ENCODE results near the gene ZRANB3.

ZRANB3 gene

DNA sequence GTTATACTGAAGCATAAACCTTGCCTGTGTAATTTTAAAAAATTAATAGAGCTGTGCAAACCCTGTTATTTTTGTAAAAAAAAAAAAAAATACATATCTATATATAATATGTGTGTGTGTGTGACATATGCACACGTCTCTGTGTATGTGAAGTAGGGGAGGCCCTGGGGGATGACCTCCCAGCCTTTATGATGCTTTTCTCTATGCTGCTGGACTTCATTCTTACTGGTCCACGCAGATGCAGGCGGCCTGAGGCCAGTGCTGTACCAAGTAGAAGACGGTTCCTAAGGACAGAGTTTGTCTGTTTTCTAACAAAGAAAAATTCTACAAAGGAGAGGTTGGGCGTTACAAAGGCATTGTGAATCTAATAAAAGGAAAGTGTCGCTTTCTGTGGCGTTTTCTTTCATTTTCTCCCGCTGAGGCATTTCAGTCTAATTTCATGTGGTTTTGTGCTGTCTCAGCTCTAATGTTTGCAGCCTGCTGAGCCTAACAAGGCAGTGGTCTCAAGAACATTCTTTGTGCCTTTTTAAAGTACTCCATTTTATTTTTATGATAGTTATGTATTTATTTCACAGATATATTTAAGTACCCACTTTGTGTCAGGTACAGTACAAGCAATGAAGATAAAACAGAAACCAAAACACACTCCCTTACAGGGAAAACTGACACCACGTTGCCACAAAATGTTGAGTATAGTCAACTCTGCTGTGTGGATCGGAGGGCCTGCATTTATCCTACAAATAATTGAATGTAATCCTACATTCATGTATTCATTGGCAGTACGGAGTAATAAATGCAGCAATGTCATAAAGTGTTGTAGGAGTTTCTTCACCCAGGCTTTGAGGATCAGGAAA, 360.9 kb downstream of the ZRANB3 start:
- Histone ChIP-seq H3K4me1 (ENCODE audit: insufficient read depth, low read length) (no peaks in the 10 kb centered on the region), H3K36me3 (ENCODE audit: insufficient read depth, low read length) (peaks cover 44% of the 10 kb centered on the region), H3K9ac (ENCODE audit: low read length) (no peak overlapping the region), H3K27ac (ENCODE audit: low read depth, low read length) (no peak overlapping the region), H3K4me3 (ENCODE audit: low read depth in 1 of 2, low read length in 2 of 2) (no peak overlapping the region), H3K27me3 (ENCODE audit: control insufficient read depth in 1 of 2, insufficient read depth in 2 of 2, low read length in 2 of 2) (no peaks in the 10 kb centered on the region), H3K9me3 (ENCODE audit: low read length) (no peaks in the 10 kb centered on the region)

DNA sequence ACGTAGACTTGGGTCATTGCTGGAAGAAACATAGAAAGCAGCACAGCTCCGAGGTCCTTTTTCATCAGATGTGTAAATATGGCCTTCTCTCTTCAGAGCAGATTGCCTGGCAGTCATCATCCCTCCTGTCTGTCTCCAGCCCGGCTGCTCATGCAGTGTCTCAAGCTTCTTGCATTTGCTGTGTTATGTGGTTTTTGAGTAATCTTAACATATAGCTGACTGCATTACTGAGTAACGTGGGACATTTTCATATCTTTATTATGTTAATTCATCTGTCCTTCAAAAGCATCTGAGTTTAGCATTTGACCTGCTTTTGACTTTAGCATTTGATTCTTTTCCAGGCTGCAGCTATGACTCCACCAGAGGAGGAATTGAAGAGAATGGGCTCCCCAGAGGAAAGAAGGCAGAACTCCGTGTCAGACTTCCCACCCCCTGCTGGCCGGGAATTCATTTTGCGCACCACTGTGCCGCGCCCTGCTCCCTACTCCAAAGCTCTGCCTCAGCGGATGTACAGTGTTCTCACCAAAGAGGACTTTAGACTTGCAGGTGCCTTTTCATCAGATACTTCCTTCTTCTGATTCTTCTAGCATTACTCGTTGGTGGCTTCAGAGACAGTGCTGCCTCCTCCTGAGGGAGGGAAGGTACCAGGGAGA, 362.7 kb downstream of the ZRANB3 start:
- peaks cover 59% of the 10 kb centered on the region for H3K36me3 ChIP-seq (ENCODE audit: insufficient read depth, low read length)
- H3K9me3 ChIP-seq (ENCODE audit: low read length) = no peaks in the 10 kb centered on the region
- H3K9ac ChIP-seq (ENCODE audit: low read length) = no peak overlapping the region
- no peaks in the 10 kb centered on the region for H3K4me1 ChIP-seq (ENCODE audit: insufficient read depth, low read length)
- H3K27ac ChIP-seq (ENCODE audit: low read depth, low read length) = no peak overlapping the region
- no peak overlapping the region for H3K4me3 ChIP-seq (ENCODE audit: low read depth in 1 of 2, low read length in 2 of 2)
- H3K27me3 ChIP-seq (ENCODE audit: control insufficient read depth in 1 of 2, insufficient read depth in 2 of 2, low read length in 2 of 2) = no peaks in the 10 kb centered on the region

DNA sequence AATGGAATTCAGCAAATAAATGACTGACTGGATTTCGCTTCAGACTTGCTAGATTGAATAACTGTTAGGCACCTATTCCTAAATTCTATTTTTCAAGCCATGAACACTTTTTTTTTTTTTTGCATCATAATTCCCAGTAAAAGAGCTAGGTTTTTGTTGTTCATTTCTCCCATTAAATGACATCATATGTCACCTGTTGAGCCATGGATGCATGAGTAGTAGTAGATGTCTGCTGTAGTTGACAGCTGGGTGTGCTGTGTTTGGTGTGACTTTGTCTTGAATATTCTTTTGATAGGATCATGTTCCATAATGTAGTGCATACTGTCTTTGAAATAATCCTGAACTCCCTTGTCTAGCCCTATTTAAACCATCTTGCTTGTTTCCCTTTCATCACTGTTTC, 363.7 kb downstream of the ZRANB3 start:
- peaks cover 63% of the 10 kb centered on the region for H3K36me3 ChIP-seq (ENCODE audit: insufficient read depth, low read length)
- no peak overlapping the region for H3K9ac ChIP-seq (ENCODE audit: low read length)
- H3K27me3 ChIP-seq (ENCODE audit: control insufficient read depth in 1 of 2, insufficient read depth in 2 of 2, low read length in 2 of 2) = no peaks in the 10 kb centered on the region
- H3K4me3 ChIP-seq (ENCODE audit: low read depth in 1 of 2, low read length in 2 of 2) = no peak overlapping the region
- no peaks in the 10 kb centered on the region for H3K9me3 ChIP-seq (ENCODE audit: low read length)
- no peak overlapping the region for H3K27ac ChIP-seq (ENCODE audit: low read depth, low read length)
- H3K4me1 ChIP-seq (ENCODE audit: insufficient read depth, low read length) = no peaks in the 10 kb centered on the region

DNA sequence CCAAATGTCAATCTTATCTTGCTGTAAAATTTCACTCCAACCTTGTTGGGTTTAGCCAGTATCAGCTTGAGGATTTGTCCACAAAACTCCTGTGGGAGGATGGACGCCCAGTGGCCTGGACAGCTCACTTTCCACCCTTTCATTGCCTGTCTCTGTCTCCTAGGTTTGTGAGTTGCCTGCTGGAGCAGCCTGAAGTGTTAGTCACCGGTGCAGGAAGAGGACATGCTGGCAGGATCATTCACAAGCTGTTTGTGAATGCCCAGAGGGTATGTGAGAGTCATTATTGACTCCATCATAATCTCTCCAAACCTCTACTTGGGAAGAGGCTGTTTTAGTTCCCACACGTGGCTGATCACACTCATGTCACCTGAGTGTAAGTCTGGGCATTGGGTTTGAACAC, 366.6 kb downstream of the ZRANB3 start:
- Histone ChIP-seq H3K9ac (ENCODE audit: low read length) (no peak overlapping the region), H3K27me3 (ENCODE audit: control insufficient read depth in 1 of 2, insufficient read depth in 2 of 2, low read length in 2 of 2) (no peaks in the 10 kb centered on the region), H3K9me3 (ENCODE audit: low read length) (no peaks in the 10 kb centered on the region), H3K27ac (ENCODE audit: low read depth, low read length) (no peak overlapping the region), H3K36me3 (ENCODE audit: insufficient read depth, low read length) (peaks cover 57% of the 10 kb centered on the region), H3K4me3 (ENCODE audit: low read depth in 1 of 2, low read length in 2 of 2) (no peak overlapping the region), H3K4me1 (ENCODE audit: insufficient read depth, low read length) (no peaks in the 10 kb centered on the region)

DNA sequence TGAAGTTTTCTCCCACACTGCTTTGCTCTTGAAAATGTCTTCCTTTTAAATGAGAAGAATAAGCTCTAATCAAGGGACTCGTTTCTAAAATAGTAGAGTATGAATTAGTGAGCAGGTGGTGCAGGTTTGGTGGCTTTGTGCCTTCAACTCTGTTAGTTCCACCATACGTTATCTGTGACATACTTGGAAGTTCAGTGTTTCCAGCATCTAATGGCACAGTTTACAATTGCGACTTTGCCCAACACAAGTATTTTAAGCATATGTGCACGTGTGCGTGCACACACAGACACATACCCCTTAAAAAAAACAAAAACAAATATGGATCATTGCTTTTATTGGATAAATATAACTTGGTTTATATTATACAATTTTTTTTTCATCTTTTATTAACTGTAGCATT, 367.1 kb downstream of the ZRANB3 start:
- peaks cover 52% of the 10 kb centered on the region for H3K36me3 ChIP-seq (ENCODE audit: insufficient read depth, low read length)
- no peak overlapping the region for H3K27ac ChIP-seq (ENCODE audit: low read depth, low read length)
- no peak overlapping the region for H3K9ac ChIP-seq (ENCODE audit: low read length)
- no peak overlapping the region for H3K4me3 ChIP-seq (ENCODE audit: low read depth in 1 of 2, low read length in 2 of 2)
- no peaks in the 10 kb centered on the region for H3K9me3 ChIP-seq (ENCODE audit: low read length)
- no peaks in the 10 kb centered on the region for H3K27me3 ChIP-seq (ENCODE audit: control insufficient read depth in 1 of 2, insufficient read depth in 2 of 2, low read length in 2 of 2)
- no peaks in the 10 kb centered on the region for H3K4me1 ChIP-seq (ENCODE audit: insufficient read depth, low read length)

DNA sequence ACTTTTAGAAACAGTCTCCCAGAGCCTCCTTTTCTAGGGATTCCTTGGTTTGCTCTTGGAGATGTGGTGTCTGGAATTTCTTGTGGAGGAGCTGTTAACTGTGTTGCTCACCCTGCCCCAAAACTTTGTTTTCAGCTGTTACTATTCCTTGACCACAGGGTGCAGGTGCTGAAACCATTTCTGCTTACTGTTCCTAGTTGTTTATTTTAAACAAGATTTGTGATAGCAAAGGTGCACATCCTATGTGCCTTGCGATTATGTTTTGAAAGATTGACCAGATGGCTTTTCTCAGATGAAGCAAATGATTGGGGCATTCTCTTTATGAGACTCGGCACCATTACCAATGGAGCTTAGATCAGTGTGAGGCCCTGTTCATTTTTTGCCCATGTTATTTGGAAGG, 367.7 kb downstream of the ZRANB3 start:
- peaks cover 46% of the 10 kb centered on the region for H3K36me3 ChIP-seq (ENCODE audit: insufficient read depth, low read length)
- H3K4me3 ChIP-seq (ENCODE audit: low read depth in 1 of 2, low read length in 2 of 2) = no peak overlapping the region
- H3K9ac ChIP-seq (ENCODE audit: low read length) = no peak overlapping the region
- H3K4me1 ChIP-seq (ENCODE audit: insufficient read depth, low read length) = no peaks in the 10 kb centered on the region
- H3K9me3 ChIP-seq (ENCODE audit: low read length) = no peaks in the 10 kb centered on the region
- H3K27ac ChIP-seq (ENCODE audit: low read depth, low read length) = no peak overlapping the region
- no peaks in the 10 kb centered on the region for H3K27me3 ChIP-seq (ENCODE audit: control insufficient read depth in 1 of 2, insufficient read depth in 2 of 2, low read length in 2 of 2)

DNA sequence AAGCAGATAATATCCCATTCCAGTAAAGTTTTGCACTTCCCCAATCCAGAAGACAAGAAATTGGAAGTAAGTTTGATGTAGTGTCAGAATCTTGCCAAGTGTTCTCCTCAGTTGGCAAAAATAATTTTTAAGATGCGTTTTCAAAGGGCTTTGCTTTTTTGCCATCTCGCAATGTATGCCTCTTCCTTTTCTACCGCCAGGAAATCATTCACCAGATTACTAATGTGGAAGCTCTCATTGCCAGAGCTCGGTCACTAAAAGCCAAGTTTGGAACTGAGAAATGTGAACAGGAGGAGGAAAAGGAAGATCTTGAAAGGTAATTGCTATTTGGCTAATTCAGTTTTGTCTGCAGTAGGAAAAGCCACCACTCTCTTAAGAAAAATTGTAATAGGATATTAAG, 368.2 kb downstream of the ZRANB3 start:
- Histone ChIP-seq H3K36me3 (ENCODE audit: insufficient read depth, low read length) (peaks cover 46% of the 10 kb centered on the region), H3K9me3 (ENCODE audit: low read length) (no peaks in the 10 kb centered on the region), H3K4me1 (ENCODE audit: insufficient read depth, low read length) (no peaks in the 10 kb centered on the region), H3K9ac (ENCODE audit: low read length) (no peak overlapping the region), H3K4me3 (ENCODE audit: low read depth in 1 of 2, low read length in 2 of 2) (no peak overlapping the region), H3K27me3 (ENCODE audit: control insufficient read depth in 1 of 2, insufficient read depth in 2 of 2, low read length in 2 of 2) (no peaks in the 10 kb centered on the region), H3K27ac (ENCODE audit: low read depth, low read length) (no peak overlapping the region)

DNA sequence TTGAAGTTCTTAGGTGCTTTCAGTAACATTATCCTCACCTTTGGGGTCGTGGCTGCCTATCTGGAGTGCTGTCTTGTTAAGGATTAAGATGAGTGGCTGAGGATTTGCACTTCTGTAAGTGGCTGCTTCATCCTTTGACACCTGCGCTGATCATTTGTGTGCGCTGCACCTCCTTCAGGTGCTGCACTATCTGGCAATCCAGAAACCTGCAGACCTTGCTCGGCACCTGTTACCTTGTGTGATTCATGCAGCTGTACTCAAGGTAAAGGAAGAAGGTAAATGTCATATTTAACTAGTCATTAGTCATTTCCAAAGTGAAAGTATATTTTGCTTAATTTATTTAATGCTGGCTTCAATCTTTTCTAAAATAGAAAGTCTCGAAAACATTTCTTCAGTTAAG, 368.6 kb downstream of the ZRANB3 start:
- H3K27ac ChIP-seq (ENCODE audit: low read depth, low read length) = no peak overlapping the region
- H3K9ac ChIP-seq (ENCODE audit: low read length) = no peak overlapping the region
- H3K4me1 ChIP-seq (ENCODE audit: insufficient read depth, low read length) = no peaks in the 10 kb centered on the region
- no peak overlapping the region for H3K4me3 ChIP-seq (ENCODE audit: low read depth in 1 of 2, low read length in 2 of 2)
- H3K27me3 ChIP-seq (ENCODE audit: control insufficient read depth in 1 of 2, insufficient read depth in 2 of 2, low read length in 2 of 2) = no peaks in the 10 kb centered on the region
- no peaks in the 10 kb centered on the region for H3K9me3 ChIP-seq (ENCODE audit: low read length)
- H3K36me3 ChIP-seq (ENCODE audit: insufficient read depth, low read length) = peaks cover 43% of the 10 kb centered on the region

DNA sequence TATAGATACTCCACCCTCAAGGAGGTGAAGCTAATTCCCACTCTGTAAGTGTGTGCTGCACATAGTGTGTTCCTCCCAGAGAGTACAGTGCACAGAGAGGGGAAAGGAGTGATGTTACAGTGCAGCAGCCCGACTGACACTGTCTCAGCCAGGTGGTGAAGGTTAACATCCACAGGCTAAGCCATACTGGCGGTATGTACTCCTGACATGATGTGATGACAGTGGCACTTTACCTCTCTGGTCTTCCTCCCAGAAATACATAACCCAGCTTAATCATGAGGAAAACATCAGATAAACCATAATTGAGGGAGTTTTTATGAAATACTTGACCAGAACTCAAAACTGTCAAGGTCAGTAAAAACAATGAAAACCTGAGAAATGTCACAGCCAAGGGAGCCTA, 371.8 kb downstream of the ZRANB3 start:
- Histone ChIP-seq H3K4me3 (ENCODE audit: low read depth in 1 of 2, low read length in 2 of 2) (no peak overlapping the region), H3K36me3 (ENCODE audit: insufficient read depth, low read length) (peaks cover 36% of the 10 kb centered on the region), H3K27ac (ENCODE audit: low read depth, low read length) (no peak overlapping the region), H3K9me3 (ENCODE audit: low read length) (no peaks in the 10 kb centered on the region), H3K9ac (ENCODE audit: low read length) (no peak overlapping the region), H3K27me3 (ENCODE audit: control insufficient read depth in 1 of 2, insufficient read depth in 2 of 2, low read length in 2 of 2) (no peaks in the 10 kb centered on the region), H3K4me1 (ENCODE audit: insufficient read depth, low read length) (no peaks in the 10 kb centered on the region)

DNA sequence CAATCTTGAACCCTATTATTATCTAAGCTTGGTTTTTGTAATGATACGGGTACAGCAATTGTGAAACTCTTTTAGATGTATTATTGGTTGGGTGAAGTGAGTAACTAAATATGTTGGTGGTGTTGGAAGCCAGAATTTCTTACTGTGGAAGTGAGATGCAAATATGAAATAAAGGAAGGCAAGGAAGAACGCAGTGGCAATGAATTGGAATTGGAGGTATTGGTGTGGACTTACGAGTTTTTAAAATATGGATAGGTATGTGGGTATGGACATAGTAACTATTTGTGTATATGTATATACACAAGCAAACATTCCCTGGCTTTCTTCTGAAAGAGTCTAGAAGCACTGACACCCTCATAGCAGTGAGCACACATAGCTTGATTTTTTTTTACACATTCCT, 373.2 kb downstream of the ZRANB3 start:
- Histone ChIP-seq H3K27ac (ENCODE audit: low read depth, low read length) (no peak overlapping the region), H3K9ac (ENCODE audit: low read length) (no peak overlapping the region), H3K27me3 (ENCODE audit: control insufficient read depth in 1 of 2, insufficient read depth in 2 of 2, low read length in 2 of 2) (no peaks in the 10 kb centered on the region), H3K4me1 (ENCODE audit: insufficient read depth, low read length) (no peaks in the 10 kb centered on the region), H3K9me3 (ENCODE audit: low read length) (no peaks in the 10 kb centered on the region), H3K4me3 (ENCODE audit: low read depth in 1 of 2, low read length in 2 of 2) (no peak overlapping the region), H3K36me3 (ENCODE audit: insufficient read depth, low read length) (peaks cover 35% of the 10 kb centered on the region)

DNA sequence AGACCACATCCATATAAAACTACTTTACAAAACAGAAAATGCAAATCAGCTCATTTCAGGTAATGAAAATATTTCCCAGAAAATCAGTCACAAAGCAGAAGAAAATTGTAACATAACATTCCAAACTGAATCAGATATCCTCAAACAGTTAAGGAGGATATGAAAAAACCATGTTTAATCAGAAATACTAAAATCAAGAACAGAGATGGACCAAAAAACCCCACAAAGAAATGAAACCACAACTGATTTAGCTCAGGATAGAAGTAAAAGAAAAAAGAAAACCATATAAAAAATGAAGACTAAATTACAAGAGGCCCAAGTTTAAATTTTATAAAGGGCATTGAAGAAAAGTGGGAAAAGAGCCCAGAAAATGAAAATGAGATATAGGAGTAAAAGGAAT, 376.1 kb downstream of the ZRANB3 start:
- Histone ChIP-seq H3K4me1 (ENCODE audit: insufficient read depth, low read length) (no peaks in the 10 kb centered on the region), H3K9me3 (ENCODE audit: low read length) (no peaks in the 10 kb centered on the region), H3K27me3 (ENCODE audit: control insufficient read depth in 1 of 2, insufficient read depth in 2 of 2, low read length in 2 of 2) (no peaks in the 10 kb centered on the region), H3K36me3 (ENCODE audit: insufficient read depth, low read length) (peaks cover 48% of the 10 kb centered on the region), H3K4me3 (ENCODE audit: low read depth in 1 of 2, low read length in 2 of 2) (no peak overlapping the region), H3K9ac (ENCODE audit: low read length) (no peak overlapping the region), H3K27ac (ENCODE audit: low read depth, low read length) (no peak overlapping the region)

DNA sequence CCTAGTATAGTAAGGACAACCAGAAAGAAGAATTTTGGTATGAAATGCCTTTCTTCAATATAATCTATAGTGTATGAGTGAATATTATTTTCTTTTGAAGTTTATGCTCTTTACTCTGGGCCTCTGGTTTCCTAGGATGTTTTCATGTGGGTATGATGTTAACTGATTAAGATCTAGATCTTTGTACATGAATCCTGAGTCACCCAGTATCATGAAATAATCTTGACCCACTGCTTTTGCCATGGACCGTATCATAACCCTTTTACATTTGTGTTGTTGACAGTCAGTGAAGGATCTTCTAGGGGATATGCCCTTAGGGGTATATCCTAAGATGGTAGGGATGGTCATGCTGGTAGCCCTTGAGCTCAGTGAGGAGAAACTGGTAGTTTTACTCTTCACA, 378.7 kb downstream of the ZRANB3 start:
- Histone ChIP-seq H3K4me1 (ENCODE audit: insufficient read depth, low read length) (no peaks in the 10 kb centered on the region), H3K9ac (ENCODE audit: low read length) (no peak overlapping the region), H3K9me3 (ENCODE audit: low read length) (no peaks in the 10 kb centered on the region), H3K4me3 (ENCODE audit: low read depth in 1 of 2, low read length in 2 of 2) (no peak overlapping the region), H3K27ac (ENCODE audit: low read depth, low read length) (no peak overlapping the region), H3K36me3 (ENCODE audit: insufficient read depth, low read length) (peaks cover 43% of the 10 kb centered on the region), H3K27me3 (ENCODE audit: control insufficient read depth in 1 of 2, insufficient read depth in 2 of 2, low read length in 2 of 2) (no peaks in the 10 kb centered on the region)

Measured in muscle layer of colon (tissue), 2 donors.